Measurements from ENCODE around the gene MPPED2.

DNA sequence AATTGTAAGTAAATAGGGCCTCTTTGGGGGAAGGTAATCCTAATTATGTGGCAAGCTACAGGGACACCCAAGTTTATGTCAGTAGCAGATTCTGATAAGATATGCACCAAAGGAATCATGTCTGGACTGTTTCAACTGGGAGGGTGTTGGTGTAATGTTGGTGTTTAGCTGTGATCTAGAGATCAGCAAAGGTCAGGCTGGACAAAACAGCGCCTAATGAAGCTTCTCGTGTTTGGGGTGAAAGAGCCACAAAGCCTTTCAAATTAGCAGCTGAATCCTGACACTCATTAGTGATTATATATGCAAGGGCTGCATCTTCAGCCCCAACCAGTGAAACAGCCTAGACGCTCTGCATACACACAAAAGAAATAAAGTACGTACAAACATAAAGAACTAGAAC lies 106.3 kb downstream of the MPPED2 start:
- TF ChIP-seq POLR2A (IDR thresholded peaks at IDR 0.05; ENCODE audit: low read depth, low read length) (no peak), POLR2AphosphoS5 (IDR thresholded peaks at IDR 0.05; ENCODE audit: insufficient read depth, low read depth, low read length) (no peak), MYC (IDR thresholded peaks at IDR 0.05; ENCODE audit: low read depth, low read length) (no peak), EZH2 (IDR thresholded peaks at IDR 0.05; ENCODE audit: borderline replicate concordance, low read depth, low read length, severe bottlenecking) (no peak)
- TF ChIP-seq, protein P1, sequence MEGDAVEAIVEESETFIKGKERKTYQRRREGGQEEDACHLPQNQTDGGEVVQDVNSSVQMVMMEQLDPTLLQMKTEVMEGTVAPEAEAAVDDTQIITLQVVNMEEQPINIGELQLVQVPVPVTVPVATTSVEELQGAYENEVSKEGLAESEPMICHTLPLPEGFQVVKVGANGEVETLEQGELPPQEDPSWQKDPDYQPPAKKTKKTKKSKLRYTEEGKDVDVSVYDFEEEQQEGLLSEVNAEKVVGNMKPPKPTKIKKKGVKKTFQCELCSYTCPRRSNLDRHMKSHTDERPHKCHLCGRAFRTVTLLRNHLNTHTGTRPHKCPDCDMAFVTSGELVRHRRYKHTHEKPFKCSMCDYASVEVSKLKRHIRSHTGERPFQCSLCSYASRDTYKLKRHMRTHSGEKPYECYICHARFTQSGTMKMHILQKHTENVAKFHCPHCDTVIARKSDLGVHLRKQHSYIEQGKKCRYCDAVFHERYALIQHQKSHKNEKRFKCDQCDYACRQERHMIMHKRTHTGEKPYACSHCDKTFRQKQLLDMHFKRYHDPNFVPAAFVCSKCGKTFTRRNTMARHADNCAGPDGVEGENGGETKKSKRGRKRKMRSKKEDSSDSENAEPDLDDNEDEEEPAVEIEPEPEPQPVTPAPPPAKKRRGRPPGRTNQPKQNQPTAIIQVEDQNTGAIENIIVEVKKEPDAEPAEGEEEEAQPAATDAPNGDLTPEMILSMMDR (IDR thresholded peaks at IDR 0.05; ENCODE audit: extremely low read depth in 1 of 2, insufficient read depth in 1 of 2, low read depth in 1 of 2, low read length in 2 of 2) = no peak
